ENCODE data around the gene PUS10. TPM values are rescaled to one million over a fixed set of nuclear protein-coding genes. Genes with fewer than 3 reads are reported as not detected.

Gene PUS10
- total RNA-seq, 1 experiment from 2014 or later = 5.2 TPM

- TF ChIP-seq REST (IDR thresholded peaks at IDR 0.05; ENCODE audit: insufficient read depth in 1 of 2, low read depth in 2 of 2, low read length in 1 of 2) (no peak), CTCF (IDR thresholded peaks at IDR 0.05) (no peak), POLR2AphosphoS5 (IDR thresholded peaks at IDR 0.05; ENCODE audit: low read depth, low read length) (no peak), TCF7L2 (IDR thresholded peaks at IDR 0.05; ENCODE audit: low read depth, low read length) (no peak), SIN3A (IDR thresholded peaks at IDR 0.05; ENCODE audit: borderline replicate concordance, insufficient read depth, low read depth, low read length) (no peak)
- ATAC-seq = no peak
- BruUV-seq (replicated peaks) = no TSS peak
- Histone ChIP-seq H3K4me1 (ENCODE audit: control insufficient read depth, insufficient read depth, low read length) (no peaks in the 10 kb centered on the region), H3K36me3 (ENCODE audit: control insufficient read depth, insufficient read depth, low read length) (no peaks in the 10 kb centered on the region), H3K27ac (ENCODE audit: low read length) (no peak overlapping the region), H3K9me3 (ENCODE audit: control insufficient read depth, insufficient read depth, low read depth, low read length) (no peaks in the 10 kb centered on the region), H3K4me3 (ENCODE audit: low read depth in 2 of 2, low read length in 2 of 2) (no peak overlapping the region), H3K27me3 (ENCODE audit: control insufficient read depth, insufficient read depth, low read length) (no peaks in the 10 kb centered on the region)
- DNase-seq (ENCODE audit: low read depth, low spot score) = no peak
- in situ Hi-C loops (cut with HindIII; ENCODE audit: low pct_unique_long_range_greater_than_20kb, low sequenced_read_pairs) = no loop called here
- intact Hi-C loops (cut with micrococcal nuclease; ENCODE audit: unreplicated experiment) = no loop called here
- ChIA-PET POLR2A (interaction anchor here (0.7 kb wide), 1 partner anchor 303 kb away, joined by 3 read pairs; no protein-coding TSS in a partner anchor), CTCF (no interaction called here)
Observed at GRCh38 chr2:60947056-60947455, 71.0 kb downstream of the PUS10 start.

GRCh38 chr2:60945341-60945740 is 72.7 kb downstream of the PUS10 start:
- ChIA-PET POLR2A (interaction anchor here (0.6 kb wide), 1 partner anchor 10 kb away, joined by 3 read pairs; no protein-coding TSS in a partner anchor), CTCF (no interaction called here)
- ATAC-seq (no peak), DNase-seq (ENCODE audit: low read depth, low spot score) (no peak)
- intact Hi-C loops (cut with micrococcal nuclease; ENCODE audit: unreplicated experiment) = no loop called here
- in situ Hi-C loops (cut with HindIII; ENCODE audit: low pct_unique_long_range_greater_than_20kb, low sequenced_read_pairs) = no loop called here
- no peaks in the 10 kb centered on the region for H3K4me1 ChIP-seq (ENCODE audit: control insufficient read depth, insufficient read depth, low read length)
- H3K4me3 ChIP-seq (ENCODE audit: low read depth in 2 of 2, low read length in 2 of 2) = no peak overlapping the region
- BruUV-seq (replicated peaks) = no TSS peak
- TF ChIP-seq TCF7L2 (IDR thresholded peaks at IDR 0.05; ENCODE audit: low read depth, low read length) (no peak), REST (IDR thresholded peaks at IDR 0.05; ENCODE audit: insufficient read depth in 1 of 2, low read depth in 2 of 2, low read length in 1 of 2) (no peak), SIN3A (IDR thresholded peaks at IDR 0.05; ENCODE audit: borderline replicate concordance, insufficient read depth, low read depth, low read length) (no peak), CTCF (IDR thresholded peaks at IDR 0.05) (no peak), POLR2AphosphoS5 (IDR thresholded peaks at IDR 0.05; ENCODE audit: low read depth, low read length) (no peak)
- no peak overlapping the region for H3K27ac ChIP-seq (ENCODE audit: low read length)
- H3K27me3 ChIP-seq (ENCODE audit: control insufficient read depth, insufficient read depth, low read length) = no peaks in the 10 kb centered on the region
- H3K36me3 ChIP-seq (ENCODE audit: control insufficient read depth, insufficient read depth, low read length) = no peaks in the 10 kb centered on the region
- H3K9me3 ChIP-seq (ENCODE audit: control insufficient read depth, insufficient read depth, low read depth, low read length) = no peaks in the 10 kb centered on the region
